H9 (cell line): ENCODE data around the gene TMEM178B. TPM values are rescaled to one million over a fixed set of nuclear protein-coding genes. Genes with fewer than 3 reads are reported as not detected.

ENCODE experiments used
- DNase-seq: peaks from one replicate; pipeline ENCODE4 v3.0.0-alpha.2; 2017
- H2AFZ ChIP-seq: one replicate; pipeline ENCODE4 v1.6.1; 2013; ENCODE audit warnings: mild to moderate bottlenecking, low read length, control low read depth, moderate library complexity
- H2AK5ac ChIP-seq: 2 replicates; pipeline ENCODE4 v1.6.1; 2013; ENCODE audit warnings: low read length, control low read depth, mixed read lengths; ENCODE audit not compliant: insufficient read length
- H2BK120ac ChIP-seq: one replicate; pipeline ENCODE4 v1.6.1; 2013; ENCODE audit warnings: low read depth, mild to moderate bottlenecking, low read length, control low read depth, inconsistent platforms; ENCODE audit not compliant: poor library complexity, severe bottlenecking
- H2BK12ac ChIP-seq: 2 replicates; pipeline ENCODE4 v1.6.1; 2013; ENCODE audit warnings: low read length, control low read depth, mixed read lengths, low read depth; ENCODE audit not compliant: insufficient read length
- H2BK15ac ChIP-seq: 2 replicates; pipeline ENCODE4 v1.6.1; 2013; ENCODE audit warnings: low read depth, low read length, control low read depth
- H2BK20ac ChIP-seq: one replicate; pipeline ENCODE4 v1.6.1; 2013; ENCODE audit warnings: low read depth, mild to moderate bottlenecking, low read length, control low read depth, inconsistent platforms; ENCODE audit not compliant: poor library complexity, severe bottlenecking
- H2BK5ac ChIP-seq: 2 replicates; pipeline ENCODE4 v1.6.1; 2013; ENCODE audit warnings: low read length, control low read depth, mixed read lengths; ENCODE audit not compliant: insufficient read length
- H3K14ac ChIP-seq: 2 replicates; pipeline ENCODE4 v1.6.1; 2013; ENCODE audit warnings: low read length, control low read depth; ENCODE audit not compliant: insufficient read depth
- H3K18ac ChIP-seq: 2 replicates; pipeline ENCODE4 v1.6.1; 2013; ENCODE audit warnings: low read depth, mild to moderate bottlenecking, mixed read lengths, low read length, control low read depth; ENCODE audit not compliant: insufficient read length
- H3K23ac ChIP-seq: 2 replicates; pipeline ENCODE4 v1.6.1; 2013; ENCODE audit warnings: low read length, control low read depth, mixed read lengths, low read depth; ENCODE audit not compliant: insufficient read length
- H3K23me2 ChIP-seq: 2 replicates; pipeline ENCODE4 v1.6.1; 2013; ENCODE audit warnings: low read depth, mild to moderate bottlenecking, mixed read lengths, low read length, control low read depth; ENCODE audit not compliant: insufficient read length, poor library complexity, severe bottlenecking
- H3K27ac ChIP-seq: 2 replicates; pipeline ENCODE4 v1.5.1; 2013; ENCODE audit warnings: low read length, control low read depth, mixed read lengths, low read depth; ENCODE audit not compliant: insufficient read length
- H3K27me3 ChIP-seq: 2 replicates; pipeline ENCODE4 v1.6.1; 2013; ENCODE audit warnings: low read length, control low read depth, inconsistent platforms; ENCODE audit not compliant: insufficient read depth
- H3K4ac ChIP-seq: 2 replicates; pipeline ENCODE4 v1.6.1; 2013; ENCODE audit warnings: low read depth, mild to moderate bottlenecking, control low read depth, inconsistent platforms, low read length, moderate library complexity
- H3K4me1 ChIP-seq: 2 replicates; pipeline ENCODE4 v1.6.1; 2013; ENCODE audit warnings: low read length, control low read depth, inconsistent platforms; ENCODE audit not compliant: insufficient read depth
- H3K4me2 ChIP-seq: 2 replicates; pipeline ENCODE4 v1.6.1; 2013; ENCODE audit warnings: low read length, control low read depth, mixed read lengths; ENCODE audit not compliant: insufficient read length, insufficient read depth
- H3K56ac ChIP-seq: 2 replicates; pipeline ENCODE4 v1.6.1; 2013; ENCODE audit warnings: low read depth, mild to moderate bottlenecking, mixed read lengths, low read length, control low read depth; ENCODE audit not compliant: insufficient read length
- H3K79me1 ChIP-seq: 2 replicates; pipeline ENCODE4 v1.6.1; 2013; ENCODE audit warnings: low read depth, mild to moderate bottlenecking, moderate library complexity, low read length, control low read depth, inconsistent platforms; ENCODE audit not compliant: insufficient read depth, poor library complexity, severe bottlenecking
- H3K79me2 ChIP-seq: 2 replicates; pipeline ENCODE4 v1.6.1; 2013; ENCODE audit warnings: low read length, control low read depth, inconsistent platforms; ENCODE audit not compliant: insufficient read depth
- H3K9ac ChIP-seq: 2 replicates; pipeline ENCODE4 v1.6.1; 2013; ENCODE audit warnings: low read length, control low read depth, mixed read lengths; ENCODE audit not compliant: insufficient read length; ENCODE audit errors: extremely low read depth
- H3K9me3 ChIP-seq: one replicate; pipeline ENCODE4 v1.6.1; 2013; ENCODE audit warnings: low read depth, low read length, inconsistent platforms; ENCODE audit not compliant: control insufficient read depth
- H3T11ph ChIP-seq: one replicate; pipeline ENCODE4 v1.6.1; 2013; ENCODE audit warnings: mild to moderate bottlenecking, low read length, control low read depth, inconsistent platforms
- H4K20me1 ChIP-seq: one replicate; pipeline ENCODE4 v1.6.1; 2013; ENCODE audit not compliant: control insufficient read depth, insufficient read length, insufficient read depth
- H4K5ac ChIP-seq: 2 replicates; pipeline ENCODE4 v1.6.1; 2013; ENCODE audit warnings: low read depth, mild to moderate bottlenecking, mixed read lengths, low read length, control low read depth; ENCODE audit not compliant: insufficient read length
- H4K8ac ChIP-seq: replicated peaks from 2 replicates; pipeline ENCODE4 v1.6.1; 2013; ENCODE audit warnings: low read length, control low read depth, mixed read lengths, low read depth; ENCODE audit not compliant: insufficient read length
- H4K91ac ChIP-seq: 2 replicates; pipeline ENCODE4 v1.6.1; 2013; ENCODE audit warnings: low read depth, mild to moderate bottlenecking, moderate library complexity, mixed read lengths, low read length, control low read depth; ENCODE audit not compliant: insufficient read length
- H3K27ac Mint-ChIP-seq, 3 experiments: 2 replicates in 2 of 3; 3 replicates in 1 of 3; pipeline ENCODE4 v1.8.0; 2020 to 2021; ENCODE audit warnings: mixed read lengths in 3 of 3, mild to moderate bottlenecking in 1 of 3, moderate library complexity in 1 of 3
- H3K27me3 Mint-ChIP-seq: 2 replicates; pipeline ENCODE4 v1.8.0; 2021; ENCODE audit warnings: low read depth, mild to moderate bottlenecking, moderate library complexity, mixed read lengths
- H3K36me3 Mint-ChIP-seq, 3 experiments: 2 replicates in 2 of 3; 3 replicates in 1 of 3; pipeline ENCODE4 v1.8.0; 2020 to 2021; ENCODE audit warnings: low read depth in 3 of 3, mixed read lengths in 3 of 3; ENCODE audit not compliant: insufficient read depth in 1 of 3
- H3K4me1 Mint-ChIP-seq, 2 experiments: 2 replicates each; pipeline ENCODE4 v1.8.0; 2020; ENCODE audit warnings: mixed read lengths in 2 of 2
- H3K4me3 Mint-ChIP-seq, 2 experiments: 2 replicates in 1 of 2; 3 replicates in 1 of 2; pipeline ENCODE4 v1.8.0; 2020 to 2021; ENCODE audit warnings: mild to moderate bottlenecking in 2 of 2, mixed read lengths in 2 of 2, moderate library complexity in 1 of 2
- H3K9me3 Mint-ChIP-seq, 2 experiments: 2 replicates in 1 of 2; 3 replicates in 1 of 2; pipeline ENCODE4 v1.8.0; 2020; ENCODE audit warnings: mild to moderate bottlenecking in 2 of 2, mixed read lengths in 2 of 2, moderate library complexity in 1 of 2
- CTCF ChIP-seq: fragments of 200-600 bp; sonication (generic); conservative IDR thresholded peaks from 3 replicates; pipeline ENCODE4 v1.8.0; 2021; ENCODE audit warnings: antibody characterized with exemption, mild to moderate bottlenecking
- WGBS: extraction: QIAGEN DNeasy Blood & Tissue Kit; methylation state at CpG from one replicate; pipeline ENCODE4 v1.1.7; 2013; ENCODE audit warnings: missing lambda C conversion rate, low lambda C conversion rate, mixed read lengths; ENCODE audit not compliant: insufficient read length; ENCODE audit errors: extremely low coverage; 5-methylcytosine and 5-hydroxymethylcytosine counted together
- total RNA-seq: library from RNA; stranded (reverse); gene quantifications from 2 replicates; pipeline ENCODE4 v1.2.1, GENCODE V29; 2021

The TMEM178B gene
- total RNA-seq, 1 experiment from 2014 or later = 11.3 TPM

- Histone ChIP-seq H2AK5ac (no peak overlapping the region), H3K79me1 (no peaks in the 10 kb centered on the region), H2AFZ (no peak overlapping the region), H4K20me1 (no peaks in the 10 kb centered on the region), H3K9me3 (no peaks in the 10 kb centered on the region), H3K79me2 (no peaks in the 10 kb centered on the region), H3T11ph (no peak overlapping the region), H3K27ac (no peak overlapping the region), H4K91ac (no peak overlapping the region), H3K4me2 (no peak overlapping the region), H3K56ac (no peak overlapping the region), H3K4me1 (peaks cover 3% of the 10 kb centered on the region; the same call in 1 of the 2 replicates), H4K8ac (no peak overlapping the region), H3K18ac (no peak overlapping the region), H3K14ac (no peak overlapping the region), H3K9ac (no peak overlapping the region), H2BK20ac (no peak overlapping the region), H2BK5ac (no peak overlapping the region), H3K4ac (no peak overlapping the region), H4K5ac (no peak overlapping the region), H2BK15ac (no peak overlapping the region), H3K27me3 (no peaks in the 10 kb centered on the region), H2BK12ac (no peak overlapping the region), H2BK120ac (no peak overlapping the region), H3K23ac (no peak overlapping the region), H3K23me2 (no peaks in the 10 kb centered on the region)
- no peaks in the 10 kb centered on the region for H3K9me3 Mint-ChIP-seq
- DNase-seq = no peak
- no CpG with 5 or more reads among the region's 2 CpGs for WGBS
- no peak for TF ChIP-seq CTCF
- no peaks in the 10 kb centered on the region for H3K27me3 Mint-ChIP-seq
- 0 out of 4 replicates have a peak, but pooled peaks cover 0 to 3% of the 10 kb centered on the region in 2 experiments for H3K4me1 Mint-ChIP-seq
- H3K27ac Mint-ChIP-seq = no peak overlapping the region
- no peaks in the 10 kb centered on the region for H3K36me3 Mint-ChIP-seq
- H3K4me3 Mint-ChIP-seq = no peak overlapping the region
These were observed 239.1 kb downstream of the TMEM178B start for GRCh38 chr7:141312828-141313521.
